ENCODE results near the gene AFAP1L2. TPM values are rescaled to one million over a fixed set of nuclear protein-coding genes. Genes with fewer than 3 reads are reported as not detected.

Gene AFAP1L2
- total RNA-seq, 2 experiments from 2014 or later: 1.4 to 2.0 TPM

DNA sequence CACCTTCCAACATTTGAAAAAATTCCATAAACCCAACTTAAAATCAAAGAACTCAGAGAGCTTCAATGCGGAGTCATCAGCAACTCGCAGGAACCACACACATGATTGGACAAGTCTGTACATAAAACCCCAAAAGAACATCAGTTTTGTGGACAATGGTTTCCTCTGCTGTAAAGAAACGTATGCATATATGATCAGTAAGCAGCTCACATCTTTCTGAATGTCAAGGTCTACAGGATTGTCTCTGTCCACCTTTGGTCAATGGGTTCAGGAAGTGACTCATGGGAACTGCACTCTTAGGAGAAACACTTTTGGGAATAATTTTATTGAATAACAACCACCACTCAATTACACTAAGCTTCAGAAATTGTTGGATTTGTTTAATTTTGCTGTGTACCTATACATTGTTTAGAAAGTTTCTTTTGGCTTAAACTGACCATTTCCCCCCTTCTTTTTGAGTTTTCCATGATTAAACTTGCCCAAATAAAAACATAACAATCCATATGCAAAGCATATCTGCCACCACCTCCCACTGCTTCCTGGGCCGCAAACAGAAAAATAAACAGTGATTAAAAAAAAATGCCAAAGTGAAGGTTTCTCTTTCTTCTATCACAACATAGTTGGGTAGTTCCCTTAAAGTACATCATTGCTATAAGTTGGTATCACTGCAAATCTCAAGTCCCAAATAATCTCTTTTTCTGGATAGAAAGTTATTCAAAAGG is 27.3 kb upstream of the AFAP1L2 start:
- DNase-seq (no peak), ATAC-seq (no peak)
- no peaks in the 10 kb centered on the region for H3K9me3 Mint-ChIP-seq (ENCODE audit: low read depth)
- H3K4me3 Mint-ChIP-seq: no peak overlapping the region
- intact Hi-C loops (cut with DNase I, micrococcal nuclease): no loop called here
- ChIA-PET CTCF (interaction anchor here (0.8 to 1.3 kb wide), 3 partner anchors 23 to 127 kb away, joined by 3 to 5 read pairs (median 3); no protein-coding TSS in a partner anchor), POLR2A (no interaction called here)
- H3K4me1 Mint-ChIP-seq: no peaks in the 10 kb centered on the region
- no peak overlapping the region for H3K27ac Mint-ChIP-seq
- H3K36me3 Mint-ChIP-seq (ENCODE audit: low read depth): peaks cover 36% of the 10 kb centered on the region
- H3K27me3 Mint-ChIP-seq: no peaks in the 10 kb centered on the region

DNA sequence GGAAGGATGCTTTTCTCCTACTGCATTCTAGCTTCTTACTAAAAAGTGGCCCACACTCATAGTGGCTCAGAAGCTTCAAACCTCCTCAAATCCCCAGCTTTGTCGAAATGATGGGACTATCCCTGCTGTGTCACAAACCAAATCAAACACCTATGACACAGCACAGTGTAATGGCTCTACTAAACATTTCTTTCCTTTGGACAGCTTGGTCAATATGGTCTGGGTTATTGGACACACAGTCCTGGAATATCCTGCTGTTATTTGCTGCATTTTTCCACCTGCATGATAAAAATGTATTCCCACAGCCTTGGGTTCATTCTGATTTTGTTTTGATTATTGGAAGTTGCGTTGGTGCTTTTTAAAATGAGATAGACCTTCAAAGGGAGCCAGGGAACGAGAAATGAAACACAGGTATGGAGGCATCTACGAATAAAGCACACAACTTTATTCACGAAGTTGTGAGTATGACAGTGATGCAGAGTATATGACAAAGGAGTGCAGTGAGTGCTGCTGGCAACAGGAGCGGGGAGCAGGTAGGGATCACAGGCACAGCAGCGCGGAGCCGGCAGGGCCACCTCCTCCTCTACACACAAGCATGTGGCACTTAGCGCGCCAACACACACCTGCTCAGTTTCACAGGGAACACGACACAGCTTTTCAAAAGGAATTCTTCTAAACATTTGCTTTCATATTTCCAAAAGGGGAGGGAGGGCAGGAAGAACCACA is 26.5 kb upstream of the AFAP1L2 start:
- Mint-ChIP-seq H3K27ac (no peak overlapping the region), H3K27me3 (no peaks in the 10 kb centered on the region), H3K36me3 (ENCODE audit: low read depth) (peaks cover 28% of the 10 kb centered on the region), H3K4me3 (no peak overlapping the region), H3K9me3 (ENCODE audit: low read depth) (no peaks in the 10 kb centered on the region), H3K4me1 (no peaks in the 10 kb centered on the region)
- ATAC-seq (no peak), DNase-seq (no peak)
- intact Hi-C loops (cut with DNase I, micrococcal nuclease): no loop called here
- ChIA-PET CTCF (interaction anchor here (0.8 to 1.3 kb wide), 2 partner anchors 40 to 127 kb away, joined by 3 to 5 read pairs; no protein-coding TSS in a partner anchor), POLR2A (no interaction called here)

DNA sequence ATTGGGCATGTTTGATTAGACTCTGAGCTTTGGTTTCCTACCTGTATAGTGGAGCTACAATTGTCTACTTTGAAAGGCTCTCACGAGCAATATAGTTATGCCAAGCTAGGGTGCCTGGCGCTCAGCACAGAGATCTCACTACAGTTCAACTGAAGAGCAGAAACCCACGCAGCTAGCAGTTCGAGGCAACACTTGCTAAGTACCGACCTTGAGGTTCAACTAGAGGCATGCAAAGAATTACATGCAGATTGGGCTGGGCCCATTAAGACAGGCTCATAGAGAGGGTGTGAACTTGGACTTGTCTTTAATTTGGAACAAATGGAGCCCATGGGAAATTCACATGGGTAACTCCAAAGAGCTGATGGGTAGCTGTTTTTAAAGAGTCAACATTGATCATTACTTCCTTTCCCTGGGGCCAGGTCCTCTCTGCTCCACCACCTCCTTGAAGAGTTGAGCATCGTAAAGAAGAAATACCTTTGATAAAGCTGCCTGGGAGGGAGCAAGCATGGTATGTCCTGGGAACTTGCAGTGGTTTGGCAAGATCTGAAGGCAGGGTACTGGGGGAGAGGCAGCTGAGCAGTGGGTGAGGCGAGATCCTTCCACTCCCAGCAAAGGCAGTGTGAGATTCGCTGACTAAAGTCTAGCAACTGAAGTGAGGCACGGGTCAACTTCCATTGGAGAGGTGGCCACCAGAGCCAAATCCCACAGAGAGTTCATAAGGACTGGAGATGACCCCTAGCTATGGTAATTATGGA is 25.5 kb upstream of the AFAP1L2 start:
- Mint-ChIP-seq H3K36me3 (ENCODE audit: low read depth) (peaks cover 22% of the 10 kb centered on the region), H3K4me1 (no peaks in the 10 kb centered on the region), H3K27me3 (no peaks in the 10 kb centered on the region), H3K27ac (no peak overlapping the region), H3K9me3 (ENCODE audit: low read depth) (no peaks in the 10 kb centered on the region), H3K4me3 (no peak overlapping the region)
- intact Hi-C loops (cut with DNase I, micrococcal nuclease): no loop called here
- ATAC-seq (no peak), DNase-seq (no peak)
- CTCF ChIA-PET: interaction anchor here (0.8 to 1.3 kb wide), 3 partner anchors 19 to 125 kb away, joined by 3 to 5 read pairs (median 3); no protein-coding TSS in a partner anchor
- POLR2A ChIA-PET: no interaction called here

DNA sequence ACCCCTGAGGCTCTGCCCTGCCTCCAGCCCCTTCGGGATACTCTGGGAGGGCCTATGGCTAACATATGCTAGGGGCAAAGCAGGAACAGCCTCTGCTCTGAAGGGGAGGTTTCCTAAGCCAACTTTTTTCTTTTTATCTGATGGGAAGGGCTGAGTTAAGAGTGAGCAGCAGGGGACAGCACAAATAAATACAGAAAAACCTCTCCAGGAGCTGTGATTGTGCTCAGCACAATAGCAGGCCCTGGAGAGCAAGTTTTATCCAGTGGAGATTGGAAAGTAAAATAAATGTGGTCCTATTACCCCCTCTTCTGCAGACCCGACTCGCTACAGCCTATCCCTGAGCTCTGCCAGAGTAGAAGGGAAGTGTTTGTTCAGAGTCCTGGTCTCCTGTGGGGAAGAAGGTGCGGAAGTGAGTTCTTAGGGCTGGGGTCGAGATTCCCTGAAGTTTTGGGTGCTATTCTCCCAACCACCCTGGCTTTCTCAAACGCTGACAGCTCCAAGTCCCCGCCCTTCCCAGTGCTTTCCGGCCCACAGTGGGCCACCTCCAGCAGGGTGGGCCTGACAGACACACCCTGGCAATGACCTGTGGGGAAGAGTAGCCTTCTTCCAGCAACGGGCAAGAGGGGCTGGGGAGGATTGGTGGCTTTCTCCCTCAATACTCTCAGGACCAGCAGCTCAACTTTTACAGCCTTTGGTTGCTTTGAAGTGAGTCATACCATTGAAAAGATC is 23.0 kb upstream of the AFAP1L2 start:
- no peak for DNase-seq
- intact Hi-C loops (cut with DNase I, micrococcal nuclease): no loop called here
- POLR2A ChIA-PET: interaction anchor here (0.5 kb wide), 1 partner anchor 176 kb away, joined by 3 read pairs; no protein-coding TSS in a partner anchor
- ATAC-seq: no peak
- H3K4me3 Mint-ChIP-seq: no peak overlapping the region
- peaks cover 10% of the 10 kb centered on the region for H3K36me3 Mint-ChIP-seq (ENCODE audit: low read depth)
- H3K4me1 Mint-ChIP-seq: no peaks in the 10 kb centered on the region
- no peaks in the 10 kb centered on the region for H3K27me3 Mint-ChIP-seq
- CTCF ChIA-PET: interaction anchor here (1.4 kb wide), 1 partner anchor 123 kb away, joined by 4 read pairs; no protein-coding TSS in a partner anchor
- H3K27ac Mint-ChIP-seq: no peak overlapping the region
- H3K9me3 Mint-ChIP-seq (ENCODE audit: low read depth): no peaks in the 10 kb centered on the region

DNA sequence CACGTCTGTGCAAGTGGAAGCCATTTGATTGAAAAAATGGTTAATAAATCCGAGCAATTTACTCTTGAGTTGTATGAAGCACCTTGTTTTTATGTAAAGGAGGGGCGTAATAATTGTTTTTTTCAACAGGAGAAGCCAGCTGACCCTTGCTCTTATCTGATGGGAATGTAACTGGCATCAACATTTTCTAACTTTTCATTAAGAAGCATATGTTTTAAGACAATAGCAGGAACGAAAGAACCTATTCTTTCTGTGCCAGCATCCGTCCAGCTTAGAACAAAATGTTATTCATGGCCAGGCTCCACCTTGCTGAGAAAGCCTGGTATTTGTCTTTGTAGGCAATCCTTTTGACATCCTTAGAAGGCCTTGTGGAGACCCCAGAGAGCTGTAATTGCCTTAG is 22.2 kb upstream of the AFAP1L2 start:
- Mint-ChIP-seq H3K27me3 (peaks cover 1% of the 10 kb centered on the region), H3K9me3 (ENCODE audit: low read depth) (no peaks in the 10 kb centered on the region), H3K4me1 (no peaks in the 10 kb centered on the region), H3K27ac (no peak overlapping the region), H3K36me3 (ENCODE audit: low read depth) (peaks cover 4% of the 10 kb centered on the region), H3K4me3 (no peak overlapping the region)
- ChIA-PET POLR2A (no interaction called here), CTCF (interaction anchor here (1.0 to 1.1 kb wide), 2 partner anchors 45 to 123 kb away, joined by 3 to 5 read pairs; no protein-coding TSS in a partner anchor)
- intact Hi-C loops (cut with DNase I, micrococcal nuclease): no loop called here
- no peak for ATAC-seq
- DNase-seq: no peak

DNA sequence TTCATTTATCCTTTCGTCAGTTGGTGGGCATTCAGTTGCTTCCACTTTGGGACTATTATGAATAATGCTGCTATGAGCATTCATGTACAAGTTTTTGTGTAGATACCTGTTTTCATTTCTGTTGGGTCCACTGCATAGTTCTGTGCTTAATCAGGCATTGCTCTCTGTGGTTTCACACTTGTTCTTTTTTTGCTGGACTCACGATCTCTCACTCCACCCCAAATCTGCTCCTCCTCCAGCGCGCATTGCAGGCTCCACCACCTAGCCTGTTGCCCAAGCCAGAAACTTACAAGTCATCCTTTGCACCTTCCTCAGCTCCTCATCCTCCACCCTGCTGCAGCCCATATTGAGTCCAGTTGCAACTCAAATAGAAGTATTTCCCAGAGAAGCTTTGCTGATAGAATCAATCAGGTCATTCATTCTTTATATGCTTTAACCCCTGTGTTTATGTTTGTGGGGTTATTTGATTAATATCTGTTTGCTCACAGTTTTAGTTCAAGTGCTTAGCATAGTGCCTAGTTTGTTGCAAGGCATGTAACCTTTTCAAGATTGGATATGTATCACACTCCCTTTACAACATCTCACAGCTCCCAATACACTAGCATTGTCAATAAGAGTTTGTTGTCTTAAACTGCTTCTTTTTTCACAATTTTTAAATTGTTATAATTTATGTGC is 16.6 kb upstream of the AFAP1L2 start:
- no peaks in the 10 kb centered on the region for H3K4me1 Mint-ChIP-seq
- intact Hi-C loops (cut with DNase I, micrococcal nuclease): no loop called here
- ChIA-PET POLR2A (no interaction called here), CTCF (no interaction called here)
- ATAC-seq (no peak), DNase-seq (no peak)
- no peaks in the 10 kb centered on the region for H3K9me3 Mint-ChIP-seq (ENCODE audit: low read depth)
- no peaks in the 10 kb centered on the region for H3K36me3 Mint-ChIP-seq (ENCODE audit: low read depth)
- peaks cover 16% of the 10 kb centered on the region for H3K27me3 Mint-ChIP-seq
- H3K27ac Mint-ChIP-seq: no peak overlapping the region
- H3K4me3 Mint-ChIP-seq: no peak overlapping the region

DNA sequence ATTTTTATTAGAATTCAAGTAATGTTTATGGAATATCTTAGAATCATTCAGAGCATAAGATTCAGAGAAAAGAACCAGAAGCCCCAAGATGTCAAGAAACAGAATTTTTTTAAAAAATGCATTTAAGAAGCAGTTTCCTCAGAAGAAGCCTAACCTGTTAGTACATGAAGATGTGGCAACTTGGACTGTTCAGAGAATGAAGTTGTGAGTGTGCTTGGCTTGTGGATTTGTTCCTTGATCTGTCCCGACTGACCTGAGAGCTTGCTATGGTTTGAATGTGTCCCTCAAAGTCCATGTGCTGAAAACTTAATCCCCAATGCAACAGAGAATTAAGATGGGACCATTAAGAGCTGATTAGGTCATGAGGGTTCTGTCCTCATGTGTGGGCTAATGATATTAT is 13.8 kb upstream of the AFAP1L2 start:
- ChIA-PET CTCF (no interaction called here), POLR2A (no interaction called here)
- DNase-seq (no peak), ATAC-seq (no peak)
- Mint-ChIP-seq H3K4me1 (no peaks in the 10 kb centered on the region), H3K4me3 (no peak overlapping the region), H3K27me3 (peaks cover 25% of the 10 kb centered on the region), H3K9me3 (ENCODE audit: low read depth) (no peaks in the 10 kb centered on the region), H3K27ac (no peak overlapping the region), H3K36me3 (ENCODE audit: low read depth) (no peaks in the 10 kb centered on the region)
- intact Hi-C loops (cut with DNase I, micrococcal nuclease): no loop called here

DNA sequence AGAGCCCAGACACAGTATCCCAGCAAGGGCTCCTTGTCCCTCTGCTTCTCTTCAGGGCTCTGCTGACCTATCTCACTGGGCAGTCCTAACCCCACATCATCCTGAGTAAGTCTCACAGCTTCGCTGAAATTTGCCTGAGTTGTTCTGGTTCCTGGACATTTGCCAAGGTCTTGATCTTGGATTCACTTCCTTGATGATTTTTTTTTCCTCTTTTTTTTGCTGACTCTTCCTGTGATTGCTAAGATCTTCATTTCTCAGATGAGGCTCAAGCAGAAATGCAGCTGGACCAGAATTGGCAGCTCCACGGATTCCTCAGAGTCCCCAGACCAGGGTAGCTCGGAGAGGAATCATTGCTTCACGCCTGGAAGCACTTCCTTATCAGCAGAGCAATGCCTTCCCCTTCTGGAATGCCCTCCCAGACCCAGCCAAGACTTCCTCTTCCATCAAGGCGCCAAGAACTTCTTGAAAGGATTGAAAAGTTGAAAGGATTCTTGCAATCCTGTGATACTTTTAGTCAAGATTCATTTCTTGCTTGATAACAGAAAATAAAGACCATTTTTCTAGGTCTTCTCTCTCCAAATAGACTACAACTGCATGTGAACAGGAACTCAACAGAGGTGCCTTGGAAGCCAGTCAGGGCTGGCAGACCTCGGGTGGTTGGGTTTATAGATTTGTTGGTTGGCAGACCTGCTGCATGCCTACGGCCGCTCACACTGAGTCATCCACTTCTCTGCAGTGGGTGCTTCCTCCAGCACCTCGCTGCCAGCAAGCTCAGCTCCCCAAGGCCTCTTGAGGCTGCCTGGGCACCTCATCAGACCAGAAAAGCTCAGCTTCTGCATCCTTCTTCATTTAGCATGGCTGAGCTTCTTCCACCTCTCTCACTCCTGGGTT is 8.8 kb upstream of the AFAP1L2 start:
- intact Hi-C loops (cut with DNase I, micrococcal nuclease): no loop called here
- Mint-ChIP-seq H3K9me3 (ENCODE audit: low read depth) (no peaks in the 10 kb centered on the region), H3K36me3 (ENCODE audit: low read depth) (no peaks in the 10 kb centered on the region), H3K27ac (no peak overlapping the region), H3K4me3 (no peak overlapping the region), H3K27me3 (peaks cover 19% of the 10 kb centered on the region), H3K4me1 (no peaks in the 10 kb centered on the region)
- ChIA-PET CTCF (interaction anchor here (1.4 kb wide), 1 partner anchor 109 kb away, joined by 6 read pairs; no protein-coding TSS in a partner anchor), POLR2A (no interaction called here)
- ATAC-seq: no peak
- peak; percentile 17 for DNase-seq

DNA sequence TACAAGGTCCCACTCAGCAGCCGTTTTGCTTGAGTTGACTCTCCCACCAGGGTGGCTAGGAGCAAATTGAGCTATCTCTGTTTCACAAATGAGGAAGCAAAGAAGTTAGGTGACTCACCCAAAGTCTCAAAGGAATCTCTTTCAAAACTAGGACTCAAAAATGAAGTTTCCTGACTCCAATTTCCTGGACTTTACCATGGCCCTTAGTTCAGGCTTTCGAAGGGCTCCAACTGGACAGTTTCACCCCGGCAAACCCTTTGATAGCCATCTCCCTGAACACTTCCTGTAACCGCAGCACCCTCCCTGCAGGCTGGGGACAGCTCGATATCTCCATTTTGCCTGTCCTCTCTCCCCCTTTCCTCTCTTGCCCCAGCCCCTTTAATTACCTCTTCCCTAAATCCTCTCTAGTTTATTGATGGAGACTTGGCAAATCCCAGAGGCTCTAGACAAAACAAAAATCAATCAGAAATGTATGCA is 4.7 kb upstream of the AFAP1L2 start:
- ChIA-PET CTCF (interaction anchor here (1.0 kb wide), 1 partner anchor 290 kb away, joined by 3 read pairs; no protein-coding TSS in a partner anchor), POLR2A (no interaction called here)
- Mint-ChIP-seq H3K36me3 (ENCODE audit: low read depth) (no peaks in the 10 kb centered on the region), H3K27ac (no peak overlapping the region), H3K27me3 (peaks cover 31% of the 10 kb centered on the region), H3K9me3 (ENCODE audit: low read depth) (no peaks in the 10 kb centered on the region), H3K4me1 (peaks cover 5% of the 10 kb centered on the region), H3K4me3 (no peak overlapping the region)
- no peak for DNase-seq
- no peak for ATAC-seq
- intact Hi-C loops (cut with DNase I, micrococcal nuclease): no loop called here
